ENCODE results near the gene RPL41.
"Not testable (repeated sequence)": the region's sequence is repeated elsewhere in the genome, so short reads cannot be mapped to it uniquely, and the experiment has no call there.

Gene RPL41

GRCh38 chr12:56103823-56104108 is 12.7 kb upstream of the RPL41 start:
- no peak for DNase-seq

- DNase-seq, result peak; percentile 99
Measured at GRCh38 chr12:56104109-56104814, 12.2 kb upstream of the RPL41 start, which contains the start of gene PA2G4. TSS of gene PA2G4 (plus strand) at chr12:56104559. CDS start at chr12:56104738, 179 bp downstream.

- DNase-seq, result no peak
Measured at GRCh38 chr12:56104815-56105608, 11.4 kb upstream of the RPL41 start.

- no peak for DNase-seq
Measured at GRCh38 chr12:56105609-56105902, 10.9 kb upstream of the RPL41 start.

- no peak for DNase-seq
Measured at GRCh38 chr12:56107242-56107641, 9.2 kb upstream of the RPL41 start.

GRCh38 chr12:56110571-56110970 is 5.9 kb upstream of the RPL41 start:
- DNase-seq, result no peak

- no peak for DNase-seq
Measured at GRCh38 chr12:56114084-56114483, 2.3 kb upstream of the RPL41 start.

GRCh38 chr12:56115329-56115728 is 1.1 kb upstream of the RPL41 start:
- DNase-seq, result no peak

- DNase-seq, result not testable (repeated sequence)
Measured at GRCh38 chr12:56117082-56117706, 761 bp downstream of the RPL41 start.

- peak; percentile 99 for DNase-seq
Measured at GRCh38 chr12:56117778-56118687, 1.6 kb downstream of the RPL41 start, which contains the start of gene ZC3H10. TSS of gene ZC3H10 (plus strand) at chr12:56118266. CDS start at chr12:56120563, 2,297 bp downstream.

GRCh38 chr12:56118688-56119357 is 2.4 kb downstream of the RPL41 start:
- no peak for DNase-seq

GRCh38 chr12:56119361-56119796 is 2.9 kb downstream of the RPL41 start:
- DNase-seq, result peak; percentile 94

- no peak for DNase-seq
Measured at GRCh38 chr12:56120158-56120846, 3.9 kb downstream of the RPL41 start.

- no peak for DNase-seq
Measured at GRCh38 chr12:56121204-56121870, 4.9 kb downstream of the RPL41 start.

- DNase-seq, result no peak
Measured at GRCh38 chr12:56122637-56123036, 6.2 kb downstream of the RPL41 start.

- DNase-seq, result no peak
Measured at GRCh38 chr12:56124133-56124532, 7.7 kb downstream of the RPL41 start.

GRCh38 chr12:56126732-56127239 is 10.4 kb downstream of the RPL41 start:
- no peak for DNase-seq

- DNase-seq, result no peak
Measured at GRCh38 chr12:56127485-56127887, 11.1 kb downstream of the RPL41 start.

GRCh38 chr12:56127888-56128669 is 11.6 kb downstream of the RPL41 start, which contains the start of gene ESYT1:
TSS of gene ESYT1 (plus strand) at chr12:56128267. CDS start at chr12:56128320, 53 bp downstream.
- DNase-seq, result peak; percentile 100

GRCh38 chr12:56128670-56129205 is 12.3 kb downstream of the RPL41 start:
- DNase-seq, result peak; percentile 12

All from fibroblast of skin of right quadriceps (primary cell).